Neural cell (in vitro differentiated cells): ENCODE measurements around the gene TMEM17.
"Not testable (repeated sequence)": the region's sequence is repeated elsewhere in the genome, so short reads cannot be mapped to it uniquely, and the experiment has no call there.

ENCODE experiments used
- TF ChIP-seq, protein P1 (sequence below): IDR thresholded peaks from 2 replicates; pipeline ENCODE4 v1.6.1; 2012; ENCODE audit warnings: borderline replicate concordance
- TF ChIP-seq, protein P2 (sequence below): fragments of 450-650 bp; IDR thresholded peaks from 2 replicates; pipeline ENCODE4 v1.5.1; 2014; ENCODE audit warnings: antibody characterized with exemption, mild to moderate bottlenecking, moderate library complexity; ENCODE audit not compliant: poor library complexity, severe bottlenecking

DNA sequence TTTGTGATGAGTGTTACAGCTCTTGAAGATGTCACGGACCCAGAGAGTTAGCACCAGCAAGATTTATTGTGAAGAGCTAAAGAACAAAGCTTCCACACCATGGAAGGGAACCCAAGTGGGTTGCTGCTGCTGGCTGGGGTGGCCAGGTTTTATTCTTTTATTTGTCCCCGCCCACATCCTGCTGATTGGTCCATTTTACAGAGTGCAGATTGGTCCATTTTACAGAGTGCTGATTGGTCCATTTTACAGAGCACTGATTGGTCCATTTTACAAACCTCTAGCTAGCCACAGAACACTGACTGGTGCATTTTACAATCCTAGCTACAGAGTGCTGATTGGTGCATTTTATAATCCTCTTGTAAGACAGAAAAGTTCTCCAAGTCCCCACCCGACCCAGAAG is 29.5 kb upstream of the TMEM17 start:
- TF ChIP-seq, protein P1, sequence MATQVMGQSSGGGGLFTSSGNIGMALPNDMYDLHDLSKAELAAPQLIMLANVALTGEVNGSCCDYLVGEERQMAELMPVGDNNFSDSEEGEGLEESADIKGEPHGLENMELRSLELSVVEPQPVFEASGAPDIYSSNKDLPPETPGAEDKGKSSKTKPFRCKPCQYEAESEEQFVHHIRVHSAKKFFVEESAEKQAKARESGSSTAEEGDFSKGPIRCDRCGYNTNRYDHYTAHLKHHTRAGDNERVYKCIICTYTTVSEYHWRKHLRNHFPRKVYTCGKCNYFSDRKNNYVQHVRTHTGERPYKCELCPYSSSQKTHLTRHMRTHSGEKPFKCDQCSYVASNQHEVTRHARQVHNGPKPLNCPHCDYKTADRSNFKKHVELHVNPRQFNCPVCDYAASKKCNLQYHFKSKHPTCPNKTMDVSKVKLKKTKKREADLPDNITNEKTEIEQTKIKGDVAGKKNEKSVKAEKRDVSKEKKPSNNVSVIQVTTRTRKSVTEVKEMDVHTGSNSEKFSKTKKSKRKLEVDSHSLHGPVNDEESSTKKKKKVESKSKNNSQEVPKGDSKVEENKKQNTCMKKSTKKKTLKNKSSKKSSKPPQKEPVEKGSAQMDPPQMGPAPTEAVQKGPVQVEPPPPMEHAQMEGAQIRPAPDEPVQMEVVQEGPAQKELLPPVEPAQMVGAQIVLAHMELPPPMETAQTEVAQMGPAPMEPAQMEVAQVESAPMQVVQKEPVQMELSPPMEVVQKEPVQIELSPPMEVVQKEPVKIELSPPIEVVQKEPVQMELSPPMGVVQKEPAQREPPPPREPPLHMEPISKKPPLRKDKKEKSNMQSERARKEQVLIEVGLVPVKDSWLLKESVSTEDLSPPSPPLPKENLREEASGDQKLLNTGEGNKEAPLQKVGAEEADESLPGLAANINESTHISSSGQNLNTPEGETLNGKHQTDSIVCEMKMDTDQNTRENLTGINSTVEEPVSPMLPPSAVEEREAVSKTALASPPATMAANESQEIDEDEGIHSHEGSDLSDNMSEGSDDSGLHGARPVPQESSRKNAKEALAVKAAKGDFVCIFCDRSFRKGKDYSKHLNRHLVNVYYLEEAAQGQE = not testable (repeated sequence)
- TF ChIP-seq, protein P2, sequence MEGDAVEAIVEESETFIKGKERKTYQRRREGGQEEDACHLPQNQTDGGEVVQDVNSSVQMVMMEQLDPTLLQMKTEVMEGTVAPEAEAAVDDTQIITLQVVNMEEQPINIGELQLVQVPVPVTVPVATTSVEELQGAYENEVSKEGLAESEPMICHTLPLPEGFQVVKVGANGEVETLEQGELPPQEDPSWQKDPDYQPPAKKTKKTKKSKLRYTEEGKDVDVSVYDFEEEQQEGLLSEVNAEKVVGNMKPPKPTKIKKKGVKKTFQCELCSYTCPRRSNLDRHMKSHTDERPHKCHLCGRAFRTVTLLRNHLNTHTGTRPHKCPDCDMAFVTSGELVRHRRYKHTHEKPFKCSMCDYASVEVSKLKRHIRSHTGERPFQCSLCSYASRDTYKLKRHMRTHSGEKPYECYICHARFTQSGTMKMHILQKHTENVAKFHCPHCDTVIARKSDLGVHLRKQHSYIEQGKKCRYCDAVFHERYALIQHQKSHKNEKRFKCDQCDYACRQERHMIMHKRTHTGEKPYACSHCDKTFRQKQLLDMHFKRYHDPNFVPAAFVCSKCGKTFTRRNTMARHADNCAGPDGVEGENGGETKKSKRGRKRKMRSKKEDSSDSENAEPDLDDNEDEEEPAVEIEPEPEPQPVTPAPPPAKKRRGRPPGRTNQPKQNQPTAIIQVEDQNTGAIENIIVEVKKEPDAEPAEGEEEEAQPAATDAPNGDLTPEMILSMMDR = not testable (repeated sequence)
